T-helper 9 cell (primary cell): Measurements from ENCODE around the gene GNG10.
A peak's percentile ranks its signal among the peaks of the same experiment; 100 is the strongest.
"Not testable (repeated sequence)": the region's sequence is repeated elsewhere in the genome, so short reads cannot be mapped to it uniquely, and the experiment has no call there.

Experiments used
- DNase-seq: peaks from one replicate; pipeline ENCODE4 v3.0.0-alpha.2; 2020

GNG10 gene

DNA sequence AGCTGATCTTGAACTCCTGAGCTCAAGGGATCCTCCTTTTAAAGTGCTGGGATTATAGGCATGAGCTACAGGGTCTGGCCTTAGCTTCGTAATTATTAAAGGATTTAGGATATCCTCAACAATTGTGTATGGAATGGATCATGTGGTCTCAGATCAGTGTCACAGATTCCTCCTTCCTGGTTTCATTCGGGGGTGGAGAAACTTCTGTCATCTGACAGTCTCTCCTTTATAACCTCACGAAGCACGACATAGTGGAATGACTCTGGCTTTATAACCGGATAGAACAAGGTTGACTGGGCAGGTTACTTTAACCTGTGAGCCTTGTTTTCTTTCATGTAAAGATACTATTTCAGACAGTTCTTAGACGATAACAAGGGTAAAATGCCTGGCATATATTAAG is 4.4 kb upstream of the GNG10 start:
- DNase-seq: no peak

DNA sequence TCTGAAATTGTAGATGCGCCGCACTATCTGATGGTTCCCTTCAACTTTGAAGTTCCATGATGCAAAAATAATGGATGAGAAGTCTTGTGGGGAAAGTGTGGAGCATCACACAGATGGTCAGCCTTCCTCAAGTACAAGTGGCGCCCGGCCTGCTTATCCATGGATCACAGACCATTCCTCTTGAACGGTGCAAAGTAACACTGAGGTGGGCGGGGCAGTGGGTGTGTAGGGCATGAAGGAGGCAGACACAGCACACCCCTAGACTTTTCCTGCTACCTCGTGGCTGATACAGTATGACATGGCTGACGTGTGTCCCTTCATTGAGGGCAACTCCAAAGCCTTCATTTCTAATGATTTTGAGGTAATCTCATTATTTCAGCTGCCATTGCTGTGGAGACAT is 2.5 kb upstream of the GNG10 start:
- no peak for DNase-seq

DNA sequence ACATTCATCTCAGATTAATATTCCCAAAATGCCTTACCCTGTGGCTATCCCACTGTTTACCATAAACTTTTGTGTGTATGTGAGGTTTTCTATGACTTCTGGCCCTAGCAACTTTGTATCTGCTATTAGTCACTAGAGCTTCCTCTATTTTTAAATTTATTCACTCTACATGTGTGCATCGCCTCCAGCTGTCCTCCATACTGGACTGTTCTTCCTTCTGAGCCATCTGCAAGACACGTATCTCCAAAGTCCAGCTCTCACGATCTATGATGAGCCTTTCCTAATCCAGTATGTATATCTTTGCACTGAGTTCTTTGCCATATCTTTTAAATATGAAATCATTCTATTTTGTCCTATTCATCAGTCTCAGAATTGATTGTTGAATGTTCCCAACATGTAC is 1.7 kb upstream of the GNG10 start:
- DNase-seq: no peak

DNA sequence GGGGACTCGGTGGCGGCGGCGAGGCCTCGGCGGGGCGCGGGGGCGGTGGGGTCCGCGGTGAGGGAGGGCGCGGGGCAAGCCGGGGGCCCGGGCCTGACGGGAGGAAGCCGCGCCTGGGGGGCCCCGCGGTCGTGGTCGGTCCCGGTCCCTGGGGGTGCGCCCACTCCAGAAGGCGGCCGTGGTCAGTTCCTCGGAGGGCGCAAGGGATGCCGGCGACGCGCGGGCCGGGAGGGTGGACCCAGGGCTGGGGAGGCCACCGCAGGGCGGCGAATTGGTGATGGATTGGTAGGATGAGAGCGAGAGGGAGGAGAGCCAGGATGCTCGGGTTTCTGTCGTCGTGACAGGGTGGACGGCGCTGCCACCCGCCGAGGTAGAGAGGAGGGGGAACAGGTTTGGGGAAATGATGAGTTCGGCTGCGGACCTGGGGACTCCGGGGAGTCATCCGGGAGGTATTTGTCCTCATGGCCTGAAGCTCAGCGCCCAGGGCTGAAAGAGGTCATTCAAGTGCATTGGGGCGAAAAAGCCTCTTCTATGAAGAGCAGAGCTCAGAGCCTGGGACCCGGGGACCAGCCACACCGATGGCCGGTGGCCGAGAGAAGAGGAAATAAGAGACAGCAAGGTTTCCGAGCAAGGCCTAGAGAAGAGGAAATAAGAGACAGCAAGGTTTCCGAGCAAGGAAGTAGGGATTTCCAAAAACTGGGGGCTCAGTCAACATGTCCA is 557 bp downstream of the GNG10 start:
- DNase-seq: peak; percentile 13

DNA sequence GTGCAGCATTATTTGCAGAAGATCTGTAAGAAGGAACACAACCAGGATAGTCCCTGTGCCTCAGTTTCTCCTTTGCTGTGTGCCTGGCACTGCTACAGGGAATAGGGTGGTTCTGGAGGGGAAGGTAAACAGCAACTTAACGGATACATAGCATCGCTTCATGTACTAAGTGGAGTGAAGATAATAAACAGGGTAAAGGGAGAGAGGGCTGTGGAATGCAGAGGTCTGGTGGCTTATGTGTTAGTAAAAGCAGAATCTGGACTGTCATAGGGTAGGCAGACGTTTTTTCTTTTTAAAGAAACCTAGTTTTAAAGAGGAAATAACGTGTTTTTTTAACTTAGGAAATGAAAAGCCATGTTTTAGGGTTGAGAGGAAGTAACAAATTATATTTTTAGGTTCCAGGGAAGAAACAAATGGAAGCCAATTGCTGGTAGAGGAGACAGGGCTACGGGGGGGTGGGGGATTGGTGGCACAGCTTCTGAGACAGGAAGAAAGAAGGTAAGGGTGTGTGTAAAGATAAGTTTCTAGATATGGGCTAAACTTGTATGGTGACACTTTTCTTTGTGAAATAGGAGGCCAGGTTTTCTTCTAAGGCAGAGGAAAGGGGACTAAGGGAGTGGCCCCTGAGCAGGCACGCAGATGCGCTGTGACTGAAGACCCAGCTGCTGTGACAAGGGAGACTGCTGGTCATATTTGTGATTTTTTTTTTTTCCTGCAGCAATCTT is 1.3 kb downstream of the GNG10 start:
- DNase-seq: no peak

DNA sequence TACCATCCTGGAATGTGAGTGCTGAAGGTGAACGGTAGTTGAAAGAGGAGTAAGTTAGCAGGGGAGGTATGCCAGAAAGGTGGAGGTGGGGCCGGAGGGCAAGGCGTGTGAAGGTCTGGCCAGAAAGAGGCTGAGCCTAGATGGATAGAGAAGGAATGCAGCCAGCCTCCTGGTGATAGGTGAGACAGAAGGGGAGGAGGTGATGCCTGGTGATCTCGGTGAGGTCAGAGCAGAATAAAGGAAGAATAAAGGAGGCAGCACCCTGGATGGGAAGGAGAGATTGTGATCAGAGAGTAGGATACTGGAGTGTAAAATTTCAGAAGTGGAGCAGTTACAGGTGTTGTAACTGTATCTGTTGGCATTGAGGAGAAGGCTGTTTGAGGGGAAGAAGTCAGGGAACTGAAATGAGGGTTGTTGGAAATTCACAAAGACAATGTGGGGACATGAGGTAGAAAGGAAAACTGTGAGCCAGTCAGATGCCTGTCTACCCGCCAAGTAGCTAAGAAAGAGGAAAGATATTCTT is 2.0 kb downstream of the GNG10 start:
- DNase-seq: no peak

DNA sequence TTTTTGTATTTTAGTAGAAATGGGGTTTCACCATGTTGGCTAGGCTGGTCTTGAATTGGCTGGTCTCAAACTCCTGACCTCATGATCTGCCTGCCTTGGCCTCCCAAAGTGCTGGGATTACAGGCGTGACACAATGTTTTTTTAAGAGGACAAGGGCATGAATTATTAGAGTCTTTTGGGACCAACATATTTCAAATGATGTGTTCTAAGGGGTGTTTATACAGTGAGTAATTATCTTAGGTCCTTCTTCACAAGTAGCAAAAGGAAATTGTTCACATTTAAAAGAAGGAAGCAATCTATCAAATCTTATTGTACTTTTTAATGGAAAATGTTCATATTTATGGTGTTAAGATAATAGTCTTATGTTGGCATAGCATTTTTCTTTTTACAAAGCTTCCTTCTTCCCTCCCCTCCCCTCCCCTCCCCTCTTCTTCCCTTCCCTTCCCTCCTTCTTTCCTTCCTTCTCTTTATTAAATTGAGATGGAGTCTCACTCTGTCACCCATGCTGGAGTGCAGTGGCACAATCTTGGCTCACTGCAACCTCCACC is 6.7 kb downstream of the GNG10 start:
- DNase-seq: no peak

DNA sequence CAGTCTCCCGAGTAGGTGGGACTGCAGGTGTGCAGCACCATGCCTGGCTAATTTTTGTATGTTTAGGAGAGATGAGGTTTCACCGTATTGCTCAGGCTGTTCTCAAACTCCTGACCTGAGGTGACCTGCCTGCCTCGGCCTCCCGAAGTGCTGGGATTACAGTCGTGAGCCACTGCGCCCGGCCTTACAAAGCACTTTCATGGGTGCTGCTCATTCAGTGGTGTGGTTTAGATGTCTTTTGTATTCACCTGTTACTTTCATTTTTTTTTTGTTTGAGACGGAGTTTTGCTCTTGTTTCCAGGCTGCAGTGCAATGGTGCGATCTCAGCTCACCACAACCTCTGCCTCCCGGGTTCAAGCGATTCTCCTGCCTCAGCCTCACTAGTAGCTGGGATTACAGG is 7.2 kb downstream of the GNG10 start:
- not testable (repeated sequence) for DNase-seq

DNA sequence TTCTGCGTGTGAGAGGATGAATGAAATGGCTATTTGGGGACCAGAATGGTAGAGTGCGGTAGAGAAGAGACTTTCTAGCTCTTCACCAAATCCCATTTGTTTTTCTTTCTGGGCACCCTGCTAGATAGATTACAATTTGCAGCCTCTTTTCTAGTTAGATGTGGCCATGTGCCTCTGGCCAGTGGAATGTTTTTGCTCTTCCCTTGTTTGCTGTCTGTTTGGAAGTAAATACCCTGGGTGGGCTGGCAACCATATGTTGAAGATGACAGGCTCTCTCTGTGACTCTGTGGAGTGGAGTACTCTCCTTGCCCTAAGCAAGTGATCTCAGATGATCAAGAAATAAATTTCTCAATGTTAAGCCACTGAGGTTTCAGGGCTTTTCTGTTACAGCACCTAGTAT is 12.9 kb downstream of the GNG10 start:
- DNase-seq: no peak

DNA sequence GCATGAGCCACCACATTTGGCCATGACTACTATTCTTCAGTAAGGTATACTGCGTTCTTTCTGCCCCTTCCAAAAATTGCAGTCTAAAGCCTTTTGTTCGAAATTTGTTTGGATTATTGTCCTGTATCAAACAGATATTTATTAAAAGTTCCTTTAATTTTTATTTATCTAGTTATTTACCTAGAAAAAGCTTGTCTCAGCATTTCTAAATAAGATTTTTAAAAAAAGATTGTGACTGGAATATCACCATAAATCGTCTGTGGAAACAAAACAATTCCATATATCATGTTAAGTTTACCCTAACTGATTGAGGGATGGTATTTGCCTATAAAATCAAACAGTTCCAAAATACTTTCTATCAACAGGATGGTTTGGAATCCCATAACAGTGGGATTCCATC is 14.7 kb downstream of the GNG10 start:
- DNase-seq: no peak

DNA sequence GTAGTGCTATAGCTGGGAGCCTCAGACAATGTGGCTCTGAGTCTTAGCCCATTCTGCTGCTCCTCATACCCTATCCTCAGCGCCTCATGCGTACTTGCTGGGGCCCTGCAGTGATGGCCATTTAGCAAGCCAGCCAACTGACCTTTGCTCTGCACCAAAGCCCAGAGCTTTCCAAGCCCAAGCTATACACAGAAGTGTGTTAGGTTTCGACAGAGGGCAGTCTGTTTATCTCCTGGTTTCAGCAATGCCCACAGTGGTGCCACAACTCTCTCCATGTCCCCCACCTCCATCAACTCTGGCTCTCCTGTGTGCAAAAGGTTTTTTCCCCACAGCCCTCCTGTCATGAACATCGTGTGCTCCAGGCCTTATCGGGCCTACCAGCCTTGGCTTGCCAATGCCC is 16.9 kb downstream of the GNG10 start:
- DNase-seq: no peak

DNA sequence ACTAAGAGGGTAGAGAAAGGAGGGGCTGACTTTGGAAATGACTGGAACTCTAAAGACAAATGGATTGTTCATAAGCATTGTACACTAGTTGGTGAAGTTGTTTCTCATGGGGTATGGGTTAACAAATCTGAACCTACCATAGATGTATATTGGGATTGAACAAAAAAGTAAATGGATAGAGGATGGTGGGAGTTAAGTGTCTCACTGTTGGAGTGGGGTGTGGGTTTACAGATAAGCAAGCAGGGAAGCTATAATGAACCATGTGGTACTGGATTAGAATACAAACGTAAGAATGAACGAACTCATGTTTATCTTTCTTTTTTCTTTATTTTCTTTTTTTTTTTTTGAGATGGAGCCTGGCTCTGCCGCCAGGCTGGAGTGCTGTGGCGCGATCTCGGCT is 17.8 kb downstream of the GNG10 start:
- no peak for DNase-seq

DNA sequence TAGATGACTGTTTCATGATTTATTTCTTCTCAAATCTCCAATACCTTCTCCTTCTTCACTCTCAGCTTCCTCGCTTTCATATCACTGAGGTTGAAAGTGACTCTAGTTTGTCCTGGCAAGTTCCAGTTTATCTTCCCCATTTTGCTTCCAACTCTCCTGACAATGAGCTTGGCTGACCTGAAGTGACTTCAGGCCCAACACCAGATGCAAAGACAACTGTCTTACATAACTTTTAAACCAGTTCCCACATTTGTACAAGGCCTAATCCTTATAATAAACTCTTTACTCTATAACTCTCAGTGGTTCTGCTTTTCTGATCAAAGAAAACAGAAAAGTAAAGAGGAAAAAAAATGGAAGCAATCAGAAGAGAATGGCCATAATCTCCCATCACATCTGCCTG is 22.0 kb downstream of the GNG10 start:
- no peak for DNase-seq

DNA sequence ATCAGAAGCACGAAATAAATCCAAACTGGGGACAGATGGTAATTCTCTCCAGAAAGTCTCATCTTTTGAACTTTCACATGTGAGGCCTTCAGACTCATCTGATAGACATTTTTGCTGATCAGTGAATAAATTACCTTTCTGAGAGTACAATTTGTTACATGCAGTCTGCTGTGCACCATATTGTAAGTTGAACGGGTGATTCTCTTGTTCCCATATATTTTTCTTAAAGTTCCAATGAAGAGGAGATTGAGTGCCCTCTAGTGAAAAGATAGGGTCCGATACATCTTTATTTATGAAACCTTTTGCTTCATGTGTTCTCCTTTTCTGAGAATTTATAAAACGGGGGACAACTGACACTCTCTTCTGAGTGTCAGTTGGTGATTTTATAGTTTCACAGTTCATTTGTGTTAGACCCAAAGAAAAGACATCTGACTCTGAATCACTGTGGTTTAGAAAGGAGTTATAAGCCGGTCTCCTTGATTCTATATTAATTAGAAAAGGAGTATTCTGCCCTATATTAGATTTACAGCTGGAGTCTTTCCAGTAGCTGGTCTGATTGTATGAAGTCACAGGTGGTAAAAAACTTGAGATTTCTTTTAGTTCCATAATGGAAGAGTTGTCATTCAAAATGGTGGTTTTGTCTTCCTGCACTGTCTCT is 30.4 kb downstream of the GNG10 start:
- DNase-seq: no peak

DNA sequence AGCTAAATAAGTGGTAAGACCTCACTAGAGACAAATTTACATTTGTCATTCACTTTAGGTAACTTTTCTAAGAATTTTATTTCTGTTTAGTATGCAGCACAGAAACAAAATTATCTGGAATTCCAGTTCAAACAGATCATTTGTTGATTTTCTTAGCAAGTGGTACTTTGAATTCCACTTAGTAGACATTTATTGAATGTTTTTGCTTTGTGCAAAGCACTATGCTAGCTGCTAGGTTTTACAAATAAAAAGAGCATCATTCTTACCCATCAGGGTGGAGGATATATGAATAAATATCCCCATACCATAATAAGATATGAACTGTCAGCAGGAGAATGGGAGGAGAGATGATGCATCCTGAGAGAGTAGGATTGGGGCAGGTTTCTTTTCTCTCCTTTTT is 35.4 kb downstream of the GNG10 start:
- no peak for DNase-seq

DNA sequence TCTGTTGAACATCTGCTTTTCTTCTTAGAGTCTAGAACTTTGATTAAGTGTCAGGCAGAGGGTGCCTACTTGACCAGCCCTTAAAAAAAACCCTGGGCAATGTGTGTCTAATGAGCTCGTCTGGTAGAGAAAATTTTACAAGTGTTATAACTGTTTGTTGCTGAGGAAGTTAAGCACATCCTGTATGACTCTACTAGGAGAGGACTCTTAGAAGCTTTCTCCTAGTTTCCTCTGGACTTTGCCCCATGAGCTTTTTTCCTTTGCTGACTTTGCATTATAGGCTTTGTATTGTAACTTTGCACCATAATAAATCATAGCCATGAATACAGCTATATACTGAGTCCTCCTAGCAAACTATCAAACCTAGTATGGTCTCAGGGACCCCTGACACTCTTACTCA is 39.4 kb downstream of the GNG10 start:
- DNase-seq: no peak

DNA sequence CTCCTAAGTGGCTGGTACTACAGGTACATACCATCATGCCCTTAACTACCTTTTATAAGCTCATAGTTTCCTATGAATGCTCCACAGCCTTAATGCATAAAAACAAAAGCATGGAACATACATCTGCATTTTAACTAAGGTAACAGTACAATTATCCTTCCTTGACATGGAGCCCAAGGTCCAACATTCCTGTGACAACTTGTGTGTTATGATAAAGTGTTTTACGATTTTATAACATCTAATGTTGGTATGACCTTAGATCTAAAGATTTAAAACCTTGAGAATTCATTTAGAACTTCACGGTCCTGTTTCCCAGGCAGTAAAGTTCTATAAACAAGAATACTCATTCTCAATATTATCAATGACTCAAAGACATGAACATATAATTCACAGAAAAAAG is 43.1 kb downstream of the GNG10 start:
- no peak for DNase-seq

DNA sequence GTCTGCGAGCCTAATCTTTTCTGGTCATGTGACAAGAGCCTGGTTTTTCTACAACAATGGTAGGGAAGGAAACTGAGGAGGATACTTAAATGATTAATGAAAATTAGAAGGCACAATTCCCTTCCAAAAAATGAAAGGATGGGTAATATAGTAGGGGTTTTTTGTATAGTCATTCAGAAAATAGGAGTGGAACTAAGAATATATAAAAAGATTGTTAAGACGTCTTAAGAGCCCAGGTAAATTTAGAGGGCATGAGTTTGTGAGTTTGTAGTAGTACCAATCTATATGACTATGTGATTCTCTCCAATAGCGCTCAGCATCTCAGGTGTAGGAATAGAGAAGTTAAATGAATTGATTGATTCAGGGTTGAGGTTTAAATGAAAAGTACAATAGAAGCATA is 50.1 kb downstream of the GNG10 start:
- no peak for DNase-seq

DNA sequence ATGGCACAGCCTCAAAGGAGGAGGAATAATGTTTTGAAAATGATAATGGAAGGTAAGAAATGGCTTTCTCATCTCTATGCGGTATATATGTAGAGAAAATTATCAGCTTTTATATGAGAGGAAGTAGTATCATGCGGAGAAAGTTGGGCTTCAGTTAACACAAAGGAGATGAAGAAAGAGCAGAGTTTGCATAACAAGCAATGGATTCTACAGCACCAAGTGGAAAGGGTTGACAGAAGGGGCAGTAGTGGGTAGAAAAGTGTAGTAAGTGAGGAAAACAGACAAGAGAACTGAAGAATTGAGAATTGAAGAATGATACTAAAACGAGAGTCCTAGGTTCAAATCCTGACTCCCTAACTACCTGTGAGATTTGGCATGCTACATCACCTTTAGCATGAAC is 51.0 kb downstream of the GNG10 start:
- no peak for DNase-seq

DNA sequence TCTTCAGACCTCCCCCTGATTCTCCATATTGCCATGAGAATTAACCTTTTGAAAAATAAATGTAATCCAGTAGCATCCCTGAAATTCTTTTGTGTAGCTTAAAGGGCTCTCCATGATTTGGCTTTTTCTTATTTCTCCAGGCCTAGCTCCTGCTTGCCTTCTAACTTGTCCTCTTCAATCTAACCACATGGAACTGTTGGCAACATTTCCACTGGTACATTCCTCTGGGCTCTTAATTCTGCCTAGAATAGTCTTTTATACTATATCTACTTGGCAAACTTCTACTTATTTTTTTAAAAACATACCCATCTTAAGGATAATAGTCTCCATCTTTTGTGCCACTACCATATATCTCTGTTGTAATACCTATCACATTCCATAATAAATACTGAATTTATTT is 54.1 kb downstream of the GNG10 start:
- no peak for DNase-seq

DNA sequence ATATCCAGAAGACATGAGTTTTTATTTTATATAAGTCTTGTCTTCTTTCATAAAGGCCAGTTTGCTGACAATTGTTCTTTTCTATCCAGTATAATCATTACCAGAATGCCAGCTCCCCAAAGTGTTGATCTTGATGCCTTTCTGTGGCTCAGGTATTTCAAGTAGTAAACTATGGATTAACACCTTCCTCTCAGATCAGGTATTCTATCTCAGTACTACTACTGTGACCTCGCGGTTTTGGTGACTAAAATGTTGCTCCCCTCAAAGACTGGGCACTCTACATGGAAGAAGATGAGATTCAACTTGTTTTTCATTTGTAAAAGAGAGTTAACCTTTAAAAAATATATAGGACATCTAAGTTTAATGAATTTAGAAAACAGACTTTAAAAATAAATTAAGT is 58.1 kb downstream of the GNG10 start:
- no peak for DNase-seq
